Suprapubic skin (tissue), 4 donors: ENCODE results near the gene MTG2. TPM values are rescaled to one million over a fixed set of nuclear protein-coding genes. Genes with fewer than 3 reads are reported as not detected.

Experiments
- DNase-seq, 2 donors: peaks; one replicate each; pipeline ENCODE4 v3.0.0-alpha.2; 2019; ENCODE audit warnings: low spot score in 2 of 2
- H3K27ac ChIP-seq: fragments of 200-600 bp; sonication (generic); one replicate; pipeline ENCODE4 v1.5.1; 2019
- H3K27me3 ChIP-seq: fragments of 200-600 bp; sonication (generic); one replicate; pipeline ENCODE4 v1.5.1; 2019
- H3K36me3 ChIP-seq: fragments of 200-600 bp; sonication (generic); one replicate; pipeline ENCODE4 v1.5.1; 2019
- H3K4me1 ChIP-seq: fragments of 200-600 bp; sonication (generic); one replicate; pipeline ENCODE4 v1.5.1; 2019
- H3K4me3 ChIP-seq: fragments of 200-600 bp; sonication (generic); one replicate; pipeline ENCODE4 v1.5.1; 2019; ENCODE audit warnings: mild to moderate bottlenecking
- H3K9me3 ChIP-seq: fragments of 200-600 bp; sonication (generic); one replicate; pipeline ENCODE4 v1.5.1; 2019
- CTCF ChIP-seq, 2 donors: fragments of 200-600 bp in 1 of 2; fragments of 450-650 bp in 1 of 2; sonication (generic) in 1 of 2; IDR thresholded peaks; one replicate each; pipeline ENCODE4 v1.5.1; 2016 to 2019; ENCODE audit warnings: antibody characterized with exemption in 2 of 2, mild to moderate bottlenecking in 1 of 2, moderate library complexity in 1 of 2
- EP300 ChIP-seq: sonication (generic); formaldehyde crosslinking; IDR thresholded peaks from one replicate; pipeline ENCODE4 v1.6.1; 2017; ENCODE audit warnings: antibody characterized with exemption
- POLR2A ChIP-seq, 2 donors: fragments of 450-650 bp; IDR thresholded peaks; one replicate each; pipeline ENCODE4 v1.6.1; 2017; ENCODE audit warnings: antibody characterized with exemption in 2 of 2, mild to moderate bottlenecking in 2 of 2, moderate library complexity in 2 of 2
- POLR2AphosphoS5 ChIP-seq, 3 donors: sonication (generic); formaldehyde crosslinking; IDR thresholded peaks; one replicate each; pipeline ENCODE4 v1.6.1; 2017; ENCODE audit warnings: antibody characterized with exemption in 3 of 3
- WGBS: methylation state at CpG from one replicate; pipeline ENCODE4 v1.1.5; 2018; 5-methylcytosine and 5-hydroxymethylcytosine counted together
- total RNA-seq, 4 donors: library from RNA; depleted of rRNA; stranded (reverse); fragments of >200 nt; gene quantifications; one replicate each; pipeline ENCODE4 v1.1.0, GENCODE V29; 2016

MTG2 gene
- total RNA-seq, 4 donors from 2014 or later: 19.1 to 43.0 (median 30.3) TPM

DNA sequence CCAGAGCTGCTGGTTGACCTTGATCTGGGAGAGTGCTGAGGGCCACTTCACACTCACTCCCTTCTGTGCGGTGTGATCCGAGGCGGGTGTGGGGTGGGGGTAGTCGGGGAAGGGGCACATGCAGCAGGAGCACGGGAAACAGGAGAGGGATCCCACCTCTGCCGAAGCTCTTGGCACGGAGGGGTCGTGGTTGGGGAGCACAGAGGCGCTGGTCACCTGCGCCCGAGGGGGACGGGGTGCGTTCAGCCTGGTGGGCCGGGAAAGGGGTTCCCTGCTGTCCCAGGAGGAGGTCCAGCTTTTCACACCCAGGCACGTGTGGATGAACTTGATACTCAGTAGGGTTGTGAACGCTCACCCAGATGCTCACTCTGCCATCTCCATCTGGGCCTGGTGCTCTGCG lies 22.0 kb upstream of the MTG2 start:
- TF ChIP-seq EP300: no peak
- TF ChIP-seq CTCF (IDR thresholded peaks at IDR 0.05): no peak
- TF ChIP-seq POLR2A (IDR thresholded peaks at IDR 0.05): no peak
- TF ChIP-seq POLR2AphosphoS5 (IDR thresholded peaks at IDR 0.05): no peak
- Histone ChIP-seq H3K4me3 (no peak overlapping the region), H3K9me3 (no peaks in the 10 kb centered on the region), H3K36me3 (peaks cover 60% of the 10 kb centered on the region), H3K27ac (no peak overlapping the region), H3K27me3 (no peaks in the 10 kb centered on the region), H3K4me1 (peaks cover 30% of the 10 kb centered on the region)
- DNase-seq: no peak
- WGBS: 95% methylated on average over 10 of the region's 17 CpGs

DNA sequence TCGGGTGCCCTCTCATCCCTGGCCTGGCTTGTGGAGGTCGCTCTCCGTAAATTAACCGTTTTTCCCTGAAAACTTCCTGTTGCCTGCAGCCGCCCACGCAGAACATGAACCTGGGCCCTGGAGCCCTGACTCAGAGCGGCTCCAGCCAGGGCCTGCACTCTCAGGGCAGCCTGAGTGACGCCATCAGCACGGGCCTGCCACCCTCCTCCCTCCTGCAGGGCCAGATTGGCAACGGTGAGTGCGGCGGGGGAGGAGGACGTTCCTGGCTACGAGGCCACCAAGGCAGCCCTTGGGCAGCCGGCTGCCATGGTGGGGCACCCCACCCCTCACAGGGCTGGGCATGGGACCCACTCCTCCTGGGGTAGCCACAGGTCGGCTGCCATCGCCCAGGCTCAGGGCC lies 21.5 kb upstream of the MTG2 start:
- 82% methylated on average over 10 of the region's 17 CpGs for WGBS
- TF ChIP-seq CTCF (IDR thresholded peaks at IDR 0.05) (no peak), POLR2A (IDR thresholded peaks at IDR 0.05) (no peak), POLR2AphosphoS5 (IDR thresholded peaks at IDR 0.05) (no peak), EP300 (no peak)
- Histone ChIP-seq H3K4me3 (no peak overlapping the region), H3K9me3 (no peaks in the 10 kb centered on the region), H3K27ac (no peak overlapping the region), H3K27me3 (no peaks in the 10 kb centered on the region), H3K36me3 (peaks cover 65% of the 10 kb centered on the region), H3K4me1 (peaks cover 25% of the 10 kb centered on the region)
- no peak for DNase-seq

GRCh38 chr20:62162765-62163484 lies 19.9 kb upstream of the MTG2 start:
- no peaks in the 10 kb centered on the region for H3K27me3 ChIP-seq
- no peak for TF ChIP-seq EP300
- TF ChIP-seq POLR2A (IDR thresholded peaks at IDR 0.05): no peak
- TF ChIP-seq CTCF (IDR thresholded peaks at IDR 0.05): no peak
- TF ChIP-seq POLR2AphosphoS5 (IDR thresholded peaks at IDR 0.05): no peak
- H3K36me3 ChIP-seq: peaks cover 75% of the 10 kb centered on the region
- H3K9me3 ChIP-seq: no peaks in the 10 kb centered on the region
- 95% methylated on average over 21 of the region's 38 CpGs for WGBS
- peaks cover 13% of the 10 kb centered on the region for H3K4me1 ChIP-seq
- H3K27ac ChIP-seq: no peak overlapping the region
- no peak for DNase-seq
- no peak overlapping the region for H3K4me3 ChIP-seq

GRCh38 chr20:62163485-62163865 lies 19.4 kb upstream of the MTG2 start:
- 85% methylated on average over 7 of the region's 25 CpGs for WGBS
- Histone ChIP-seq H3K4me3 (no peak overlapping the region), H3K36me3 (peaks cover 80% of the 10 kb centered on the region), H3K27ac (no peak overlapping the region), H3K27me3 (no peaks in the 10 kb centered on the region), H3K4me1 (peaks cover 13% of the 10 kb centered on the region), H3K9me3 (no peaks in the 10 kb centered on the region)
- TF ChIP-seq POLR2A (IDR thresholded peaks at IDR 0.05) (no peak), EP300 (no peak), CTCF (IDR thresholded peaks at IDR 0.05) (no peak), POLR2AphosphoS5 (IDR thresholded peaks at IDR 0.05) (no peak)
- no peak for DNase-seq

GRCh38 chr20:62163986-62164762 lies 18.7 kb upstream of the MTG2 start:
- peaks cover 7% of the 10 kb centered on the region for H3K4me1 ChIP-seq
- no peak for TF ChIP-seq POLR2AphosphoS5 (IDR thresholded peaks at IDR 0.05)
- no peak for TF ChIP-seq POLR2A (IDR thresholded peaks at IDR 0.05)
- no peak for TF ChIP-seq EP300
- no peak for TF ChIP-seq CTCF (IDR thresholded peaks at IDR 0.05)
- H3K27me3 ChIP-seq: no peaks in the 10 kb centered on the region
- no peaks in the 10 kb centered on the region for H3K9me3 ChIP-seq
- no peak for DNase-seq
- 76% methylated on average over 28 of the region's 29 CpGs for WGBS
- H3K27ac ChIP-seq: no peak overlapping the region
- H3K36me3 ChIP-seq: peaks cover 83% of the 10 kb centered on the region
- no peak overlapping the region for H3K4me3 ChIP-seq
